Lower lobe of right lung (tissue), 2 donors: ENCODE measurements around the gene ATP6V0A4. TPM values are rescaled to one million over a fixed set of nuclear protein-coding genes. Genes with fewer than 3 reads are reported as not detected.
"Not testable (repeated sequence)": the region's sequence is repeated elsewhere in the genome, so short reads cannot be mapped to it uniquely, and the experiment has no call there.

Experiments
- ATAC-seq, 2 donors: fragments of 200-7000 bp; cut with Tn5 transposase; one replicate each; pipeline ENCODE4 v1.9.1; 2020 to 2022; ENCODE audit warnings: mild to moderate bottlenecking in 2 of 2, moderate library complexity in 2 of 2
- DNase-seq: peaks from one replicate; pipeline ENCODE4 v3.0.0-alpha.2; 2020
- H3K27ac ChIP-seq: fragments of 200-600 bp; one replicate; pipeline ENCODE4 v1.8.0; 2022
- H3K27me3 ChIP-seq: fragments of 200-600 bp; one replicate; pipeline ENCODE4 v1.8.0; 2022; ENCODE audit warnings: low read depth
- H3K36me3 ChIP-seq: fragments of 200-600 bp; one replicate; pipeline ENCODE4 v1.8.0; 2022; ENCODE audit warnings: mild to moderate bottlenecking
- H3K4me1 ChIP-seq: fragments of 200-600 bp; one replicate; pipeline ENCODE4 v1.8.0; 2022
- H3K4me3 ChIP-seq: fragments of 200-600 bp; one replicate; pipeline ENCODE4 v1.8.0; 2022; ENCODE audit warnings: mild to moderate bottlenecking
- H3K9me3 ChIP-seq: fragments of 200-600 bp; one replicate; pipeline ENCODE4 v1.8.0; 2022
- intact Hi-C: fragments of 100-400 bp; cut with DNase I; formaldehyde crosslinking; loops from one replicate; pipeline ENCODE4 v1.11.0; 2022
- total RNA-seq: library from RNA; stranded (reverse); fragmentation: NEBNext Ultra II Directional; extraction: Animal tissue kit (Norgen Biotek cat#: 25700); gene quantifications from one replicate; pipeline ENCODE4 v1.2.1, GENCODE V29; 2021
- TF ChIP-seq, protein P1 (sequence below): fragments of 200-600 bp; IDR thresholded peaks from one replicate; pipeline ENCODE4 v1.8.0; 2022; ENCODE audit warnings: antibody characterized with exemption, mild to moderate bottlenecking
- donor health status: DM: no; HTN: yes; CAD: no; lungs with severe emphysema.

ATP6V0A4 gene
- total RNA-seq, 1 donor from 2014 or later: 1.7 TPM

DNA sequence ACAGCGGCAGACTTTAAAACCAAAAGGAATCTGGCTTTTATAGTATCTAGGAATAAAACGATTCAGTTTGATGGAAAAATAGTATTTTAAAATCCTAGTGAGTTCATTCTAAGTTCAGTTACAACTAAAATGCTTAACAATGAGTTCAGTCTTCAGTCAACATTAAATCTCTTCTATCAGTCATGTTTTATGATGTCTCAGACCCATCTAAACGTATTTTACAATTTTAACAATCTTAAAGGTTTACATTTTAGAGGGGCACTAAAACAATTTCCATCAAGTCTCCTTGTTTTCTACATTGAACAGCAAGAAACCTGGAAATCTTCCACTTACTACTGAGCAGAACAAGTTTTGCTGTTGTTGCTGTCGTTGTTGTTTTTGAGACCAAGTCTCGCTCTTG lies 106.8 kb downstream of the ATP6V0A4 start:
- Histone ChIP-seq H3K4me3 (no peak overlapping the region), H3K27ac (no peak overlapping the region), H3K9me3 (no peaks in the 10 kb centered on the region), H3K36me3 (no peaks in the 10 kb centered on the region), H3K4me1 (no peaks in the 10 kb centered on the region), H3K27me3 (no peaks in the 10 kb centered on the region)
- no peak for ATAC-seq
- TF ChIP-seq, protein P1, sequence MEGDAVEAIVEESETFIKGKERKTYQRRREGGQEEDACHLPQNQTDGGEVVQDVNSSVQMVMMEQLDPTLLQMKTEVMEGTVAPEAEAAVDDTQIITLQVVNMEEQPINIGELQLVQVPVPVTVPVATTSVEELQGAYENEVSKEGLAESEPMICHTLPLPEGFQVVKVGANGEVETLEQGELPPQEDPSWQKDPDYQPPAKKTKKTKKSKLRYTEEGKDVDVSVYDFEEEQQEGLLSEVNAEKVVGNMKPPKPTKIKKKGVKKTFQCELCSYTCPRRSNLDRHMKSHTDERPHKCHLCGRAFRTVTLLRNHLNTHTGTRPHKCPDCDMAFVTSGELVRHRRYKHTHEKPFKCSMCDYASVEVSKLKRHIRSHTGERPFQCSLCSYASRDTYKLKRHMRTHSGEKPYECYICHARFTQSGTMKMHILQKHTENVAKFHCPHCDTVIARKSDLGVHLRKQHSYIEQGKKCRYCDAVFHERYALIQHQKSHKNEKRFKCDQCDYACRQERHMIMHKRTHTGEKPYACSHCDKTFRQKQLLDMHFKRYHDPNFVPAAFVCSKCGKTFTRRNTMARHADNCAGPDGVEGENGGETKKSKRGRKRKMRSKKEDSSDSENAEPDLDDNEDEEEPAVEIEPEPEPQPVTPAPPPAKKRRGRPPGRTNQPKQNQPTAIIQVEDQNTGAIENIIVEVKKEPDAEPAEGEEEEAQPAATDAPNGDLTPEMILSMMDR: no peak
- DNase-seq: no peak
- intact Hi-C loops: no loop called here

DNA sequence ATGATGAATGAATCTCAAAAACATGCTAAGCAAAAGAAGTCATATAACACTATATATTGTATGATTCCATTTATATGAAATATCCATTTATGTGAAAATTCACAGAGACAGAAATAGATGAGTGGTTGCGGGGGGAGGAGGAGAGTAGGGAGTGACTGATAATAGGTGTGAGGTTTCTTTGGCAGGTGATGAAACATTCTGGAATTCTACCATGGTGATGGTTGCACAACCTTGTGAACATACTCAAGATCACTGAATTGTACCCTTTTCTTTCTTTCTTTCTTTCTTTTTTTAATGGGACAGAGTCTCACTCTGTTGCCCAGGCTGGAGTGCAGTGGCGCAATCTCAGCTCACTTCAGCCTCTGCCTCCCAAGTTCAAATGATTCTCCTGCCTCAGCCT lies 107.5 kb downstream of the ATP6V0A4 start:
- no peak for DNase-seq
- no peaks in the 10 kb centered on the region for H3K36me3 ChIP-seq
- H3K9me3 ChIP-seq: no peaks in the 10 kb centered on the region
- no peak overlapping the region for H3K27ac ChIP-seq
- no peaks in the 10 kb centered on the region for H3K27me3 ChIP-seq
- ATAC-seq: no peak
- TF ChIP-seq, protein P1: no peak
- no peaks in the 10 kb centered on the region for H3K4me1 ChIP-seq
- H3K4me3 ChIP-seq: no peak overlapping the region
- intact Hi-C loops: no loop called here

DNA sequence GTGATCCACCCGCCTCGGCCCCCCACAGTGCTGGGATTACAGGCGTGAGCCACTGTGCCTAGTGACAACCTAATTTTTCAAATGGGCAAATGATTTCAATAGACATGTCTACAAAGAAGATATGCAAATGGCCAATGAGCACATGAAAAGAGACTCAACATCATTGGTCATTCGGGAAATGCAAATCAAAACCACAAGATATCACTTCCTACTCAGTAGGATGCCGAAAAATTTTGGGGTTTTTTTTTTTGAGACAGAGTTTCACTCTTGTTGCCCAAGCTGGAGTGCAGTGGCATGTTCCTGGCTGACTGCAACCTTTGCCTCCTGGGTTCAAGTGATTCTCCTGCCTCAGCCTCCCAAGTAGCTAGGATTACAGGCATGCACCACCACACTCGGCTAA lies 110.0 kb downstream of the ATP6V0A4 start:
- intact Hi-C loops, ATAC-seq: not testable (repeated sequence)

DNA sequence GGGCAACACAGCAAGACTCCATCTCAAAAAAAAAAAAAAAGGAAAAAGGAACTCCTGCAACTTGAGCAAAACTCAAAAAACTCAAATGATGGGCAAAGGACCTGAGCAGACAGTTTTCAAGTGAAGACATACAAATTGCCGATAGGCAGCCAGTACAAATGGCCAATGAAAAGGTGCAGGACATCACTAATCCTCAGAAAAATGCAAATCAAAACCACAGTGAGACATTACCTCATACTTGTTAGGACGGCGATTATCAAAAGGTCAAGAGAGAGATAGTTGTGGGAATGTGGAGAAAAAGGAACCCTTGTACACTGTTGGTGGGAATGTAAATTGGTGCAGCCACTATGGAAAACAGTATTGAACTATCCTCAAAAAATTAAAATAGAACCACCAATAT lies 113.7 kb downstream of the ATP6V0A4 start:
- H3K4me3 ChIP-seq: no peak overlapping the region
- H3K4me1 ChIP-seq: no peaks in the 10 kb centered on the region
- no peaks in the 10 kb centered on the region for H3K9me3 ChIP-seq
- intact Hi-C loops: no loop called here
- H3K27ac ChIP-seq: no peak overlapping the region
- TF ChIP-seq, protein P1: no peak
- H3K36me3 ChIP-seq: no peaks in the 10 kb centered on the region
- ATAC-seq: no peak
- no peaks in the 10 kb centered on the region for H3K27me3 ChIP-seq
- DNase-seq: no peak

More for the DNA sequence above, 110.0 kb downstream of the ATP6V0A4 start:
- H3K27ac ChIP-seq, H3K36me3 ChIP-seq, H3K9me3 ChIP-seq, H3K27me3 ChIP-seq, H3K4me3 ChIP-seq, H3K4me1 ChIP-seq, DNase-seq: not testable (repeated sequence)

DNA sequence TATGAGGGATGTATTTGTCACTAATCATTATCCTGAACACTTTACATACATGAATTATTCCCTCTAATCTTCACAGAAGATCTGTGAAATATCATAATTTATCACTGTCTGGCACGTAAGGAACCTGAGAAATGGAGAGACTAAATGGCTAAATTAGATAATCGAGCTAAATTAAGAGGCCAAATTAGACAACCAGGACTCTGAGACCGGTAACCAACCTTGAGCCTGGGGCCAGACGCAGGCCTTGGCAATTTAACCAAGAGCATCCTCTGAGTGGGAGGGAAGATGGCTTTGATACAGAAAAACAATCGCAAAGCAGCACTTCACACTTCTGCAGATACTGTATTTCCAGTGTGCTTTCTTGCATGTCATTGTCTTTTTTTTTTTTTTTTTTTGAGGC lies 118.2 kb downstream of the ATP6V0A4 start:
- Histone ChIP-seq H3K27me3 (no peaks in the 10 kb centered on the region), H3K4me1 (no peaks in the 10 kb centered on the region), H3K36me3 (no peaks in the 10 kb centered on the region), H3K27ac (no peak overlapping the region), H3K9me3 (no peaks in the 10 kb centered on the region), H3K4me3 (no peak overlapping the region)
- TF ChIP-seq, protein P1: no peak
- DNase-seq (no peak), ATAC-seq (no peak)
- intact Hi-C loops: no loop called here

DNA sequence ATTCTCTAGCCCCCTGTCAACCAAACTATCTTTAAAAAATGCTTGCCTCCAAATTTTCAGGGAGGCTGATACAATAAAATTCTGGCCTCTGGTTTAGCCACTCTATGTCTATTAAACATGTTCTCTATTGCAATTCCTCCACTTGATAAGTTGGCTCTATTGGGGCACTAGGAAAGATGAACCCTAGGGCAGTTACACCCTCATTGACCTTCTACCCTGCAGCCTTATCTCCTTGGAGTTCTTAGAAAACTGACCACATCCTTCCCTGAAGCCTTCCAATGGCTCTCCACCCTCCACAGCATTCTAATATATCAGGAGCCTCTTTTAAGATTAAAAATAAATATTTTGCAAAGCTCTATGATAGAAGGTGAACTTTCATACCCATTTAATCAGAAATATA lies 127.4 kb downstream of the ATP6V0A4 start:
- Histone ChIP-seq H3K4me1 (no peaks in the 10 kb centered on the region), H3K27ac (no peak overlapping the region), H3K4me3 (no peak overlapping the region), H3K9me3 (no peaks in the 10 kb centered on the region), H3K27me3 (no peaks in the 10 kb centered on the region), H3K36me3 (no peaks in the 10 kb centered on the region)
- ATAC-seq (no peak), DNase-seq (no peak)
- TF ChIP-seq, protein P1: no peak
- intact Hi-C loops: no loop called here
